Coronary artery (tissue), 2 donors: ENCODE results near the gene SSR3.
A peak's percentile ranks its signal among the peaks of the same experiment; 100 is the strongest.

Source experiments
- DNase-seq: peaks from one replicate; pipeline ENCODE4 v3.0.0-alpha.2; 2017; ENCODE audit warnings: low spot score
- H3K27ac ChIP-seq, 2 donors: fragments of 200-600 bp; sonication (generic); one replicate each; pipeline ENCODE4 v1.5.1; 2016 to 2019
- H3K4me3 ChIP-seq: fragments of 200-600 bp; sonication (generic); 2 replicates; pipeline ENCODE4 v1.5.1; 2016; ENCODE audit warnings: mild to moderate bottlenecking, moderate library complexity
- CTCF ChIP-seq: fragments of 200-600 bp; sonication (generic); IDR thresholded peaks from one replicate; pipeline ENCODE4 v1.5.1; 2019; ENCODE audit warnings: antibody characterized with exemption

Gene SSR3

GRCh38 chr3:156535798-156536197, 19.1 kb downstream of the SSR3 start:
- no peak for DNase-seq
- no peak for TF ChIP-seq CTCF
- no peak overlapping the region for H3K4me3 ChIP-seq
- peak overlapping the region; percentile 73 to 88 for H3K27ac ChIP-seq

DNA sequence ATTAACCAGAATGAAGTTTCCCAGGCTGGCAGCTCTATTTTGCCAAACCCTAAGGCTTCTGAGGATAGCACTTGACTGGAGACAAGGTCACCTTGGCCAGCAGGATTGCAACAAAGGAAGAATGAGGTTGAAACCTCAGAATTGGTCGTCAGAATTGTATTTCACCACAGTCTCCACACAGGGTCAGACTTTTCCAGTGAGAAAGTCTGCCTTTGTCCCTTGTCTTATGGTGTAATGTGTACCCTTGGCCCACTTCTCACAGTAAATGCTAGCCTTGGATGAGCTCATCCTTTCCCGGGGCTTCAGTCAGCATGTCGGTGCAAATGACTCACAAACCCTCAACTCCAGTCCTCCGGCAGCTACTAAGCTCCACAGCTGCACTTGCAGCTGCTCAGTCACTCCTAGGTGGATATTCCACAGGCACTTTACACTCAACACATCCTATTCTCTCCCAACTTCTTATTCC, 19.7 kb downstream of the SSR3 start:
- no peak for TF ChIP-seq CTCF
- H3K4me3 ChIP-seq: no peak overlapping the region
- DNase-seq: peak; percentile 87
- H3K27ac ChIP-seq: peak overlapping the region; percentile 73 to 88

DNA sequence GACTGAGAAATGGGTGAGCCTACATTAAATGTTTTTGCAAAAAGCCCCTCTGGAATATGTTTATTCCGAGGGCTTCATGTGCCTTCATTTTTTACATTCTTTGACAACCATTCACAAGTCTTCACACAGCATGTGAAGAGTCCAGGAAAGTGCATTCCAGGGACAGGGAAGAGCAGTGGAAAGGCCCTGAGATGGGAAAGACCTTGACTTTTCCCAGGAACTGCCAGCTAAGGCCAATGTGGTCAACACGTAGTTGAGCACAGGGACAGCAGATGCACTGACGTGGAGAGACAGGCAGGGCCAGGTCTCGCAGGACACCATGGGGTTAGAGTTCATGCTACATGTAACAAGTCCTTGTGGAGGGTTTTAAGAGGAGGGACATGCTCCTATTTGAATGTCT, 21.7 kb downstream of the SSR3 start:
- TF ChIP-seq CTCF: no peak
- Histone ChIP-seq H3K4me3 (no peak overlapping the region), H3K27ac (peak overlapping the region; percentile 29 to 73)
- no peak for DNase-seq

GRCh38 chr3:156532730-156533129, 22.2 kb downstream of the SSR3 start:
- H3K4me3 ChIP-seq: no peak overlapping the region
- DNase-seq: no peak
- TF ChIP-seq CTCF: no peak
- peak overlapping the region in 1 of 2 donors; percentile 73 for H3K27ac ChIP-seq

- no peak overlapping the region for H3K4me3 ChIP-seq
- H3K27ac ChIP-seq: no peak overlapping the region
- TF ChIP-seq CTCF: no peak
- no peak for DNase-seq
Observed at GRCh38 chr3:156530980-156531379, 23.9 kb downstream of the SSR3 start.

GRCh38 chr3:156527060-156527459, 27.9 kb downstream of the SSR3 start:
- no peak for TF ChIP-seq CTCF
- no peak overlapping the region for H3K4me3 ChIP-seq
- DNase-seq: no peak
- no peak overlapping the region for H3K27ac ChIP-seq

DNA sequence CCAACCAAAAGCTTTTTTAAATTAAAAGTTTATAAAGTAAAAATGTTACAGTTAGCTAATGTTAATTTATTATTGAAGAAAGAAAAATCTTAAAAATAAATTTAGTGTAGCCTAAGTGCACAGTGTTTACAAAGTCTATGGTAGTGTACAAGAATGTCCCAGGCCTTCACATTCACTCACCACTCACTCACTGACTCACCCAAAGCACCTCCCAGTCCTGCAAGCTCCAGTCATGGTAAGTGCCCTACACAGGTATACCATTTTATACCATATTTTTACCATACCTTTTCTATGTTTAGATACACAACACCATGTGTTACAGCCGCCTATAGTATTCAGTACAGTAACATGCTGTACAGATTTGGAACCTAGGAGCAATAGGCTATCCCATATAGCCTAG, 29.1 kb downstream of the SSR3 start:
- no peak for TF ChIP-seq CTCF
- no peak for DNase-seq
- Histone ChIP-seq H3K4me3 (no peak overlapping the region), H3K27ac (no peak overlapping the region)
